Vagina (tissue), 2 donors: Measurements from ENCODE around the gene ZNF628.

ENCODE experiments used
- CTCF ChIP-seq, 3 experiments: fragments of 450-650 bp in 2 of 3; fragments of 200-600 bp in 1 of 3; sonication (generic) in 1 of 3; IDR thresholded peaks; one replicate each; pipeline ENCODE4 v1.5.1; 2017 to 2019; ENCODE audit warnings: antibody characterized with exemption in 3 of 3, mild to moderate bottlenecking in 2 of 3, moderate library complexity in 2 of 3
- POLR2A ChIP-seq, 2 donors: fragments of 450-650 bp; IDR thresholded peaks; one replicate each; pipeline ENCODE4 v1.6.1; 2017; ENCODE audit warnings: antibody characterized with exemption in 2 of 2, mild to moderate bottlenecking in 2 of 2, moderate library complexity in 2 of 2

GRCh38 chr19:55482967-55483705 is 6.7 kb downstream of the ZNF628 start:
- TF ChIP-seq CTCF (IDR thresholded peaks at IDR 0.05) (no peak), POLR2A (IDR thresholded peaks at IDR 0.05) (no peak)
